Measurements from ENCODE around the gene ELSPBP1. TPM values are rescaled to one million over a fixed set of nuclear protein-coding genes. Genes with fewer than 3 reads are reported as not detected.

ELSPBP1 gene
- total and polyA plus RNA-seq, 11 donors: not detected

DNA sequence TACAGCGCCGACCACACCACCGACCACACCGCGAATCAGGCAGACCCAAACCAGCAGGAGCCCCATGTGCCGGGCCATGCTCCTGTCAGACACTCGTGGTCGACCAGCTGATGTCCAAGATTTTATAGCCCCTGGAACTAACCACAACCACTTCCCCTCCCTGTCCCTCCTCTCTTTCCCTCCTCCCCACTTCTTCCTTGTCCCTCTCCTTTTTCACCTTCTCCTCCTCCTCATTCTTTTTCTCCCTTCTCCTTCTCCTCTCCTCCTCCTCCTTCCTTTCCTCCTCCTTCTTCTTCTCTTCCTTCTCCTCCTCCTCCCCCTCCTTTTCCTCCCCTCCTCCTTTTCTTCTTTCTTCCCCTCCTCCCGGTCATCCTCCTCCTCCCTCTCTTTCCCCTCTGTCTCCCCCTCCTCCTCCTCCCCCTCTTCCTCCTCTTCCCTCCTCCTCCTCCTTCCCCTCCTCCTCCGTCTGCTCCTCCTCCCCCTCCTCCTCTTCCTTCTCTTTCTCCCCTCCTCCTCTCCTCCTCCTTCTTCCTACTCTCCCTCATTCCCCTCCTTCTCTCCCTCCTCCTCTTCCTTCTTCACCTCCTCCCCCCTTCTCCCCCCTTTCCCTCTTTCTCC, 3.1 kb upstream of the ELSPBP1 start:
- ATAC-seq: no peak
- intact Hi-C loops (cut with DNase I): no loop called here
- WGBS, 4 donors: 50 to 59% (median 55%) methylated on average over 10 of the region's 10 CpGs
- DNase-seq: no peak
- Histone ChIP-seq H3K27ac (no peak overlapping the region), H3K36me3 (no peaks in the 10 kb centered on the region), H3K27me3 (peaks cover 0 to 46% (median 3%) of the 10 kb centered on the region in 9 donors), H3K9me3 (no peaks in the 10 kb centered on the region), H3K4me1 (no peaks in the 10 kb centered on the region), H3K4me3 (no peak overlapping the region)
- TF ChIP-seq, protein P1, sequence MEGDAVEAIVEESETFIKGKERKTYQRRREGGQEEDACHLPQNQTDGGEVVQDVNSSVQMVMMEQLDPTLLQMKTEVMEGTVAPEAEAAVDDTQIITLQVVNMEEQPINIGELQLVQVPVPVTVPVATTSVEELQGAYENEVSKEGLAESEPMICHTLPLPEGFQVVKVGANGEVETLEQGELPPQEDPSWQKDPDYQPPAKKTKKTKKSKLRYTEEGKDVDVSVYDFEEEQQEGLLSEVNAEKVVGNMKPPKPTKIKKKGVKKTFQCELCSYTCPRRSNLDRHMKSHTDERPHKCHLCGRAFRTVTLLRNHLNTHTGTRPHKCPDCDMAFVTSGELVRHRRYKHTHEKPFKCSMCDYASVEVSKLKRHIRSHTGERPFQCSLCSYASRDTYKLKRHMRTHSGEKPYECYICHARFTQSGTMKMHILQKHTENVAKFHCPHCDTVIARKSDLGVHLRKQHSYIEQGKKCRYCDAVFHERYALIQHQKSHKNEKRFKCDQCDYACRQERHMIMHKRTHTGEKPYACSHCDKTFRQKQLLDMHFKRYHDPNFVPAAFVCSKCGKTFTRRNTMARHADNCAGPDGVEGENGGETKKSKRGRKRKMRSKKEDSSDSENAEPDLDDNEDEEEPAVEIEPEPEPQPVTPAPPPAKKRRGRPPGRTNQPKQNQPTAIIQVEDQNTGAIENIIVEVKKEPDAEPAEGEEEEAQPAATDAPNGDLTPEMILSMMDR (IDR thresholded peaks at IDR 0.05): no peak
- TF ChIP-seq POLR2A (IDR thresholded peaks at IDR 0.05): no peak

- H3K9me3 ChIP-seq: no peaks in the 10 kb centered on the region
- peaks cover 0 to 42% (median 3%) of the 10 kb centered on the region in 9 donors for H3K27me3 ChIP-seq
- no peaks in the 10 kb centered on the region for H3K4me1 ChIP-seq
Measured at GRCh38 chr19:47992070-47992469, 2.4 kb upstream of the ELSPBP1 start, which contains the start of gene BSPH1. TSS of gene BSPH1 (minus strand) at chr19:47992170. CDS start at chr19:47992081, 89 bp downstream.

GRCh38 chr19:47996230-47996727, 1.8 kb downstream of the ELSPBP1 start:
- Histone ChIP-seq H3K4me3 (no peak overlapping the region), H3K4me1 (no peaks in the 10 kb centered on the region), H3K27ac (no peak overlapping the region), H3K9me3 (peaks cover 0 to 5% (median 0%) of the 10 kb centered on the region in 12 donors), H3K36me3 (no peaks in the 10 kb centered on the region), H3K27me3 (peaks cover 0 to 22% (median 0%) of the 10 kb centered on the region in 9 donors)
- intact Hi-C loops (cut with DNase I): no loop called here
- ATAC-seq (no peak), DNase-seq (no peak)
- whole genome bisulfite sequencing, 4 donors: 52 to 57% (median 54%) methylated on average over 1 of the region's 1 CpG
- TF ChIP-seq POLR2A (IDR thresholded peaks at IDR 0.05): no peak

More at GRCh38 chr19:47992070-47992469, 2.4 kb upstream of the ELSPBP1 start, which contains the start of gene BSPH1:
- WGBS, 4 donors: 54 to 62% (median 57%) methylated on average over 2 of the region's 2 CpGs
- ATAC-seq: no peak
- TF ChIP-seq, protein P1 (IDR thresholded peaks at IDR 0.05): no peak
- TF ChIP-seq POLR2A (IDR thresholded peaks at IDR 0.05): no peak
- intact Hi-C loops (cut with DNase I): no loop called here
- no peak within 1 kb of the TSS for H3K4me3 ChIP-seq
- DNase-seq: no peak
- H3K27ac ChIP-seq: no peak within 1 kb of the TSS
- no peaks in the 10 kb centered on the region for H3K36me3 ChIP-seq

- intact Hi-C loops (cut with DNase I): no loop called here
- DNase-seq (no peak), ATAC-seq (no peak)
- Histone ChIP-seq H3K4me3 (no peak overlapping the region), H3K4me1 (no peaks in the 10 kb centered on the region), H3K27me3 (peaks cover 0 to 15% (median 0%) of the 10 kb centered on the region in 9 donors), H3K36me3 (no peaks in the 10 kb centered on the region), H3K9me3 (peaks cover 0 to 5% (median 0%) of the 10 kb centered on the region in 12 donors), H3K27ac (no peak overlapping the region)
- 82 to 86% (median 84%) methylated on average over 6 of the region's 6 CpGs for WGBS, 4 donors
- TF ChIP-seq, protein P1 (IDR thresholded peaks at IDR 0.05): no peak
- TF ChIP-seq POLR2A (IDR thresholded peaks at IDR 0.05): no peak
Measured at GRCh38 chr19:47998800-47999199, 4.4 kb downstream of the ELSPBP1 start.
